OCI-LY3 (cell line): ENCODE results near the gene ARL10.

Source experiments
- CTCF ChIP-seq: fragments of 200-600, 300-600 bp; sonication (generic); IDR thresholded peaks from 2 replicates; pipeline ENCODE4 v1.5.1; 2014; ENCODE audit warnings: antibody characterized with exemption, low read length, low read depth
- EZH2phosphoT487 ChIP-seq: fragments of 200-600 bp; shearing (Covaris generic); IDR thresholded peaks from 2 replicates; pipeline ENCODE4 v1.6.1; 2018; ENCODE audit warnings: antibody characterized with exemption, mixed run types, low read depth

DNA sequence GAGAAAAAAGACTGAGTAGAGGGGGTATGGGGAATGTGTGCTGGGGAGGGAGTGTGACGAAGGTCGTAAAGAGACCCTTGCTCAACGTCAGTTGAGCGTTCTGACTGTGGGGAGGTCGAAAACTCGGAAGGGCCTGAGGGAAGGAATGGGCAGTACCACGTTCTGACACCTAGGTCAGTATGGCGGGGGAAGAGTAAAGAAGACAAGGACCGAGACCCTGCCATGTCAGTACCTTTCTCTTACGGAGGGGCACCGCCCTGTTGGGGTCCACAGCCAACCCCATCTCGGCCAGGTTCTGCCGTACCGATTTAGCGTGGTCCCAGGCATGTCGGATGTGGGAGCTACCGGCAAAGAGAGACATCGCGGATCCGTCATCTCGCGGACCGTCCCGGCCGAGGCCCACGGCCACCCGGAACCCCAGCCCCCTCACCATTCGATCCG lies 22.7 kb downstream of the ARL10 start:
- TF ChIP-seq CTCF (no peak), EZH2phosphoT487 (no peak)
